ENCODE results near the gene ETV7.

Gene ETV7

GRCh38 chr6:36399970-36400369 lies 12.5 kb upstream of the ETV7 start:
- TF ChIP-seq TAF1 (IDR thresholded peaks at IDR 0.05; ENCODE audit: low read depth): no peak
- TF ChIP-seq NFIC (IDR thresholded peaks at IDR 0.05): no peak
- TF ChIP-seq YY1 (IDR thresholded peaks at IDR 0.05; ENCODE audit: low read depth): no peak
- TF ChIP-seq USF1 (IDR thresholded peaks at IDR 0.05): no peak
- TF ChIP-seq MAX (IDR thresholded peaks at IDR 0.05): no peak
- TF ChIP-seq EGR1 (IDR thresholded peaks at IDR 0.05): no peak

- no peak for TF ChIP-seq USF1 (IDR thresholded peaks at IDR 0.05)
- no peak for TF ChIP-seq TEAD4 (IDR thresholded peaks at IDR 0.05)
- no peak for TF ChIP-seq TCF12 (IDR thresholded peaks at IDR 0.05; ENCODE audit: low read depth)
Measured at GRCh38 chr6:36392621-36393020, 5.2 kb upstream of the ETV7 start.

DNA sequence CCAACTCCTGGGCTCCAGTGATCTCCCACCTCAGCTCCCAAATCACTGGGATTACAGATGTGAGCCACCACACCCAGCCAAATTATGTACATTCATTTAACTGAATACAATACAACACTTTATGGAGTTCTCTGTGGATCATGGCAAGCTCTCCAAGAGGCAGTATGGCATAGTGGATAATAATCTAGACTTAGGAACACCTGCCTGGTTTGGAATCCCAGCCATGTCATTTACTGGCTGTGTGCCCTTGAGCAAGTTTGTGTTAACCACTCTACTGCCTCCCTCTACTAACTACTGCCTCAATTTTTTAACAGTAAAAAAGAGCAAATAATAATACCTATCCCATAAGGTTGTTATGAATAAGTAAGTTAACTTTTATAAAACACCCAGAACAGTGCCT lies 1.9 kb upstream of the ETV7 start:
- TF ChIP-seq, protein P1, sequence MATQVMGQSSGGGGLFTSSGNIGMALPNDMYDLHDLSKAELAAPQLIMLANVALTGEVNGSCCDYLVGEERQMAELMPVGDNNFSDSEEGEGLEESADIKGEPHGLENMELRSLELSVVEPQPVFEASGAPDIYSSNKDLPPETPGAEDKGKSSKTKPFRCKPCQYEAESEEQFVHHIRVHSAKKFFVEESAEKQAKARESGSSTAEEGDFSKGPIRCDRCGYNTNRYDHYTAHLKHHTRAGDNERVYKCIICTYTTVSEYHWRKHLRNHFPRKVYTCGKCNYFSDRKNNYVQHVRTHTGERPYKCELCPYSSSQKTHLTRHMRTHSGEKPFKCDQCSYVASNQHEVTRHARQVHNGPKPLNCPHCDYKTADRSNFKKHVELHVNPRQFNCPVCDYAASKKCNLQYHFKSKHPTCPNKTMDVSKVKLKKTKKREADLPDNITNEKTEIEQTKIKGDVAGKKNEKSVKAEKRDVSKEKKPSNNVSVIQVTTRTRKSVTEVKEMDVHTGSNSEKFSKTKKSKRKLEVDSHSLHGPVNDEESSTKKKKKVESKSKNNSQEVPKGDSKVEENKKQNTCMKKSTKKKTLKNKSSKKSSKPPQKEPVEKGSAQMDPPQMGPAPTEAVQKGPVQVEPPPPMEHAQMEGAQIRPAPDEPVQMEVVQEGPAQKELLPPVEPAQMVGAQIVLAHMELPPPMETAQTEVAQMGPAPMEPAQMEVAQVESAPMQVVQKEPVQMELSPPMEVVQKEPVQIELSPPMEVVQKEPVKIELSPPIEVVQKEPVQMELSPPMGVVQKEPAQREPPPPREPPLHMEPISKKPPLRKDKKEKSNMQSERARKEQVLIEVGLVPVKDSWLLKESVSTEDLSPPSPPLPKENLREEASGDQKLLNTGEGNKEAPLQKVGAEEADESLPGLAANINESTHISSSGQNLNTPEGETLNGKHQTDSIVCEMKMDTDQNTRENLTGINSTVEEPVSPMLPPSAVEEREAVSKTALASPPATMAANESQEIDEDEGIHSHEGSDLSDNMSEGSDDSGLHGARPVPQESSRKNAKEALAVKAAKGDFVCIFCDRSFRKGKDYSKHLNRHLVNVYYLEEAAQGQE (IDR thresholded peaks at IDR 0.05; ENCODE audit: low read depth): no peak
- TF ChIP-seq TEAD4 (IDR thresholded peaks at IDR 0.05): no peak
- TF ChIP-seq EGR1 (IDR thresholded peaks at IDR 0.05): no peak
- TF ChIP-seq CEBPB (IDR thresholded peaks at IDR 0.05): no peak
- no peak for TF ChIP-seq CREB1 (IDR thresholded peaks at IDR 0.05; ENCODE audit: low read depth)
- TF ChIP-seq ZBTB7A (IDR thresholded peaks at IDR 0.05; ENCODE audit: low read depth): no peak
- no peak for TF ChIP-seq TAF1 (IDR thresholded peaks at IDR 0.05; ENCODE audit: low read depth)
- no peak for TF ChIP-seq MAX (IDR thresholded peaks at IDR 0.05)
- TF ChIP-seq YY1 (IDR thresholded peaks at IDR 0.05; ENCODE audit: low read depth): no peak
- no peak for TF ChIP-seq USF1 (IDR thresholded peaks at IDR 0.05)
- no peak for TF ChIP-seq EP300 (IDR thresholded peaks at IDR 0.05; ENCODE audit: borderline replicate concordance)
- TF ChIP-seq FOXM1 (IDR thresholded peaks at IDR 0.05; ENCODE audit: borderline replicate concordance, low read depth): no peak
- TF ChIP-seq TCF12 (IDR thresholded peaks at IDR 0.05; ENCODE audit: low read depth): no peak

- TF ChIP-seq TEAD4 (IDR thresholded peaks at IDR 0.05): no peak
- TF ChIP-seq TAF1 (IDR thresholded peaks at IDR 0.05; ENCODE audit: low read depth): no peak
- no peak for TF ChIP-seq RAD21 (IDR thresholded peaks at IDR 0.05; ENCODE audit: low read depth)
- TF ChIP-seq ZBTB7A (IDR thresholded peaks at IDR 0.05; ENCODE audit: low read depth): no peak
- TF ChIP-seq CREB1 (IDR thresholded peaks at IDR 0.05; ENCODE audit: low read depth): no peak
- no peak for TF ChIP-seq NFIC (IDR thresholded peaks at IDR 0.05)
- TF ChIP-seq USF1 (IDR thresholded peaks at IDR 0.05): no peak
- TF ChIP-seq YY1 (IDR thresholded peaks at IDR 0.05; ENCODE audit: low read depth): no peak
- no peak for TF ChIP-seq EP300 (IDR thresholded peaks at IDR 0.05; ENCODE audit: borderline replicate concordance)
- TF ChIP-seq, protein P1 (IDR thresholded peaks at IDR 0.05; ENCODE audit: low read depth): no peak
- TF ChIP-seq FOXM1 (IDR thresholded peaks at IDR 0.05; ENCODE audit: borderline replicate concordance, low read depth): no peak
- TF ChIP-seq EGR1 (IDR thresholded peaks at IDR 0.05): no peak
- no peak for TF ChIP-seq CEBPB (IDR thresholded peaks at IDR 0.05)
- no peak for TF ChIP-seq TCF12 (IDR thresholded peaks at IDR 0.05; ENCODE audit: low read depth)
- no peak for TF ChIP-seq MAX (IDR thresholded peaks at IDR 0.05)
Measured at GRCh38 chr6:36386495-36387439, 702 bp downstream of the ETV7 start.

DNA sequence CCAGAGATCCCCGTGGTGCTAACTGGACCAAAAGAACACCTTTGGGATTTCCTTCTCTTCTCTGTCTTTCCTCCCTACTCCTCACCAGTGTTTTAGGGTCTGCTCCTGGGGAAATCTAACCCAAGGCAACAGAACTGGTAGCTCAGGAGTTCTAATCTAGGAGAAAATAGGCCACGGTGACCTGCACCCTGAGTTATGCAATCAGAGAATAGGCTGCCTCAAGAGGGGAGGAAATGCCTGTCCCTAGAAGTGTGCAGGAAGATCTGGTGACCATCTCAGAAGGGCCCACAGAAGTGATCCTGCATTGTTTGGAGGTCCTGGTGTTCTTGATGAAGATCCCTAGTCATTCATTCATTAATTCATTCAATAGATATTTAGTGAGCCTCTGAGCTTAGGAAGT lies 3.4 kb downstream of the ETV7 start:
- TF ChIP-seq EGR1 (IDR thresholded peaks at IDR 0.05) (no peak), CREB1 (IDR thresholded peaks at IDR 0.05; ENCODE audit: low read depth) (no peak), NFIC (IDR thresholded peaks at IDR 0.05) (no peak), TCF12 (IDR thresholded peaks at IDR 0.05; ENCODE audit: low read depth) (no peak), FOXM1 (IDR thresholded peaks at IDR 0.05; ENCODE audit: borderline replicate concordance, low read depth) (no peak), TAF1 (IDR thresholded peaks at IDR 0.05; ENCODE audit: low read depth) (no peak), USF1 (IDR thresholded peaks at IDR 0.05) (no peak), ZBTB7A (IDR thresholded peaks at IDR 0.05; ENCODE audit: low read depth) (no peak), MAX (IDR thresholded peaks at IDR 0.05) (no peak), EP300 (IDR thresholded peaks at IDR 0.05; ENCODE audit: borderline replicate concordance) (no peak), RAD21 (IDR thresholded peaks at IDR 0.05; ENCODE audit: low read depth) (no peak), CEBPB (IDR thresholded peaks at IDR 0.05) (no peak), TEAD4 (IDR thresholded peaks at IDR 0.05) (no peak), YY1 (IDR thresholded peaks at IDR 0.05; ENCODE audit: low read depth) (no peak)
- TF ChIP-seq, protein P1 (IDR thresholded peaks at IDR 0.05; ENCODE audit: low read depth): no peak
